Type B pancreatic cell (in vitro differentiated cells): ENCODE data around the gene NRDE2. TPM values are rescaled to one million over a fixed set of nuclear protein-coding genes. Genes with fewer than 3 reads are reported as not detected.

Experiments used
- DNase-seq: peaks from one replicate; pipeline ENCODE4 v3.0.0; 2021; ENCODE audit warnings: mixed read lengths; ENCODE audit not compliant: unreplicated experiment; ENCODE audit errors: extremely low spot score
- H3K27ac Mint-ChIP-seq: 2 replicates; pipeline ENCODE4 v1.8.0; 2021; ENCODE audit warnings: mild to moderate bottlenecking, mixed read lengths
- H3K27me3 Mint-ChIP-seq: 2 replicates; pipeline ENCODE4 v1.8.0; 2021; ENCODE audit warnings: mixed read lengths
- H3K36me3 Mint-ChIP-seq: 2 replicates; pipeline ENCODE4 v1.8.0; 2021; ENCODE audit warnings: mixed read lengths
- H3K4me1 Mint-ChIP-seq: one replicate; pipeline ENCODE4 v1.8.0; 2021; ENCODE audit warnings: mixed read lengths; ENCODE audit not compliant: unreplicated experiment
- H3K4me3 Mint-ChIP-seq: 2 replicates; pipeline ENCODE4 v1.8.0; 2021; ENCODE audit warnings: mild to moderate bottlenecking, mixed read lengths
- H3K9me3 Mint-ChIP-seq: 2 replicates; pipeline ENCODE4 v1.8.0; 2021; ENCODE audit warnings: mixed read lengths
- CTCF ChIP-seq: fragments of 200-600 bp; sonication (generic); conservative IDR thresholded peaks from 2 replicates; pipeline ENCODE4 v1.5.0; 2021; ENCODE audit warnings: antibody characterized with exemption, mild to moderate bottlenecking
- total RNA-seq: library from RNA; stranded (reverse); gene quantifications from 2 replicates; pipeline ENCODE4 v1.2.1, GENCODE V29; 2021; ENCODE audit warnings: low replicate concordance

The NRDE2 gene
- total RNA-seq, 1 donor from 2014 or later: 22.8 TPM

- no peak for TF ChIP-seq CTCF
- Mint-ChIP-seq H3K9me3 (no peaks in the 10 kb centered on the region), H3K27me3 (no peaks in the 10 kb centered on the region), H3K36me3 (no peaks in the 10 kb centered on the region), H3K4me3 (no peak overlapping the region), H3K4me1 (no peaks in the 10 kb centered on the region), H3K27ac (no peak overlapping the region)
- no peak for DNase-seq
Measured at GRCh38 chr14:90374813-90375212, 43.1 kb upstream of the NRDE2 start.

DNA sequence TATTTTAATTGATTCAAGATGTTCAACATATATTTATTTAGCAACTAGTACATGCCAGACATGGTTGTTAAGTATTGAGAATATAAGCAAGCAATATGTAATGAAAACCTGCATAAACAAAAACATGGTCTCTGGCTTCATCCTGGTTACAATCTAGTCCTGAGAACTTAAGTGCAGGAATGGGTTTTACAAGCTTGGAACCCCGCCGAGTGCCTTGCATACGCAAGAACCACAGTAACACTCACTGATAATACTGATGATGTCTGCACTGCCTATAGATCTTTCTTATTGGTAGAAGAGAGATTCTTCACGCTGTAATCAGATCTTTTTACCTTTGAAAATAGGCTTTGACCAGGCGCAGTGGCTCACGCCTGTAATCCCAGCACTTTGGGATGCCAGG is 42.1 kb upstream of the NRDE2 start:
- Mint-ChIP-seq H3K4me3 (no peak overlapping the region), H3K27ac (no peak overlapping the region), H3K9me3 (no peaks in the 10 kb centered on the region), H3K36me3 (no peaks in the 10 kb centered on the region), H3K4me1 (peaks cover 4% of the 10 kb centered on the region), H3K27me3 (no peaks in the 10 kb centered on the region)
- no peak for TF ChIP-seq CTCF
- DNase-seq: no peak

DNA sequence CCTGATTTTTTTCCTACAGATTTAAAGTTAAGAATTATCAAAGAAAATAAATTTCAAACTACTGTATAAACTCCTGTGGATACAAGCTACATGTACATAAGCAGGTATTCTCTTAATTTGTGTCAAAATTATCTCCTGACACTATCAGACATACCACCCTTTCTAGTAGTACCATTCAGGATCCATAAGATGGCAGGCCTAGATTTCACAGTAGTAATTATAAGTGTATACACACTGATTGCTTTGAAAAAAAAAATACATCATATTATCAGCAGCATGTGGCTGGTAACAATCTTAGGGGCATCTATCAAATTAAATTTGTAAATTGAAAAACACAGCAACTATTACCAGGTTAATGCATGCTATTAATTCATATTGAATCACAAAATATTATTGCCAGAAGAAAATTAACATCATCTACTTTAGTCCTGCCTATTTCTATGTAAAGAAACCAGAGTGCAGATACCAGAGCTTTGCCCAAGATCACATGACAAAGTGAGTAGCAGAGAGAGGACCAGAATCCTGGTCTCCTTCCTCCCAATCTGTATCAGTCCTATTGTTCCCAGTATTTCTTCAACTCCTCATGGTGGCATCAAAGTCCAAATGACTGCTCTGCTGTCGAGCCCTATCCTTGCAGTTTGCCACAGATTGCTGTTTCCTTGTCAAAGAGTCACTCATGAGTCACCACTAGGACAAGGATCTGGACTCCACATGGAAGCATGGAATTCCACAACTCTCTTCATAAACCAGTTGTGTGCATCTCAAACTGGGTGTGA is 37.4 kb upstream of the NRDE2 start:
- TF ChIP-seq CTCF: no peak
- Mint-ChIP-seq H3K27ac (no peak overlapping the region), H3K36me3 (no peaks in the 10 kb centered on the region), H3K27me3 (no peaks in the 10 kb centered on the region), H3K9me3 (no peaks in the 10 kb centered on the region), H3K4me1 (peaks cover 4% of the 10 kb centered on the region), H3K4me3 (no peak overlapping the region)
- no peak for DNase-seq

- Mint-ChIP-seq H3K27ac (no peak overlapping the region), H3K9me3 (no peaks in the 10 kb centered on the region), H3K4me1 (no peaks in the 10 kb centered on the region), H3K36me3 (no peaks in the 10 kb centered on the region), H3K27me3 (peaks cover 3% of the 10 kb centered on the region), H3K4me3 (no peak overlapping the region)
- no peak for DNase-seq
- no peak for TF ChIP-seq CTCF
Measured at GRCh38 chr14:90362558-90362896, 30.8 kb upstream of the NRDE2 start.

DNA sequence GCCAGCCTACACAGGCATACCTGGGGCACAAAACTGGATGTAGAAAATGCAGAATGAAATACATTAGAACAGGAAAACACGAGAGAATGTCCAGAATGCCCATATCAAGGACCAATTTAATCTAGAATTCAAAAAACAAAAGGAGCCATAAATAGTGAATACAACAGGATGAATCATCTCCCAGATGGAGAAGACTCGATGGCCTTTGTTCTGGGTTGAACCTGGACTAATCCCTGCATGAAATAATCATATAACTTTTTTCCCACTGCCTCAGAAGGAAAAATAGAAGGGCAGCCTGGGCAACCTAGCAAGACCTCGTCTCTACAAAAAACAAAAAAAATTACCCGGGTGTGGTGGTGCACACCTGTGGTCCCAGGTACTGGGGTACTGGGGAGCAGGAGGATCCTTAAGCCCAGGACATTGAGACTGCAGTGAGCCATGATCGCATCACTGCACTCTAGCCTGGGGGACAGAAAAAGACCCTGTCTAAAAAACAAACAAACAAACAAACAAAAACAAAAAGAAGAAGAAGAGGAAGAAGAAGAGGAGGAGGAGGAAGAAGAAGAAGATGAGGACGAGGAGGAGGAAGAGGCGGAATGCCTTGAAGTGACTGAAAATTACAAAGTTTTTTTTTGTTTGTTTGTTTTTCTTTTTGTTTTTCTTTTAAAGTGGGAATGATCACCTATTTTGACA is 30.3 kb upstream of the NRDE2 start:
- Mint-ChIP-seq H3K27ac (no peak overlapping the region), H3K4me3 (no peak overlapping the region), H3K27me3 (peaks cover 3% of the 10 kb centered on the region), H3K36me3 (no peaks in the 10 kb centered on the region), H3K4me1 (no peaks in the 10 kb centered on the region), H3K9me3 (no peaks in the 10 kb centered on the region)
- TF ChIP-seq CTCF: no peak
- no peak for DNase-seq
